Neural crest cell (in vitro differentiated cells): Measurements from ENCODE around the gene ZNF346. TPM values are rescaled to one million over a fixed set of nuclear protein-coding genes. Genes with fewer than 3 reads are reported as not detected.
A peak's percentile ranks its signal among the peaks of the same experiment; 100 is the strongest.

Source experiments
- DNase-seq: peaks from one replicate; pipeline ENCODE4 v3.0.0; 2021; ENCODE audit warnings: low read depth, mixed read lengths, low spot score
- H3K27ac Mint-ChIP-seq: one replicate; pipeline ENCODE4 v1.8.0; 2021; ENCODE audit warnings: mild to moderate bottlenecking, mixed read lengths; ENCODE audit not compliant: unreplicated experiment
- H3K27me3 Mint-ChIP-seq: 2 replicates; pipeline ENCODE4 v1.8.0; 2021; ENCODE audit warnings: low read depth, mild to moderate bottlenecking, mixed read lengths
- H3K36me3 Mint-ChIP-seq: 2 replicates; pipeline ENCODE4 v1.8.0; 2021; ENCODE audit warnings: low read depth, mild to moderate bottlenecking, mixed read lengths
- H3K4me1 Mint-ChIP-seq: 2 replicates; pipeline ENCODE4 v1.8.0; 2021; ENCODE audit warnings: mixed read lengths
- H3K4me3 Mint-ChIP-seq: one replicate; pipeline ENCODE4 v1.8.0; 2021; ENCODE audit warnings: mild to moderate bottlenecking, mixed read lengths
- H3K9me3 Mint-ChIP-seq: 2 replicates; pipeline ENCODE4 v1.8.0; 2021; ENCODE audit warnings: mixed read lengths
- total RNA-seq: library from RNA; stranded (reverse); gene quantifications from 2 replicates; pipeline ENCODE4 v1.2.1, GENCODE V29; 2021
- TF ChIP-seq, protein P1 (sequence below): fragments of 200-600 bp; sonication (generic); conservative IDR thresholded peaks from 2 replicates; pipeline ENCODE4 v1.5.0; 2021; ENCODE audit warnings: antibody characterized with exemption, mild to moderate bottlenecking

ZNF346 gene
- total RNA-seq, 1 donor from 2014 or later, result 41.5 TPM

DNA sequence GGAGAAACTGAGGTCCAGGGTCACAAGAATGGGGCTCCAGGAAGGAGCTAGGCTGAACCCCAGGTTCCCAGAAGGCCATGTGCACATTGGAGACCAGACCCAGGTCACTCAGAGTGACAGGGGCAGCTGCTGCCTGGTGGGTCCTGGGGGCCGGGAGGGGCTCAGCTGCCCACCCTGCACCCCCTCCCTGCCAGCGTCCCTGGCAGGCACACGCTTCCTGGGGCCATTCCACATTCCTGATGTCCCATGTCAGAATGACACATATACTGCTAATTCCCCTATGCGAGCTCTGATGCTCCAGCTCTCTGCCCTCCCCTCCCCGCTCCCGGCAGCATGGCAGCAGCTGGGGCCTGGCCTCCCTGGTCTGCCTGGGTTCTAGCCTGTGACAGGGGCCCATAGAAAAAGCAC, 78.2 kb downstream of the ZNF346 start:
- H3K36me3 Mint-ChIP-seq, result no peaks in the 10 kb centered on the region
- no peaks in the 10 kb centered on the region for H3K27me3 Mint-ChIP-seq
- H3K27ac Mint-ChIP-seq, result no peak overlapping the region
- no peaks in the 10 kb centered on the region for H3K9me3 Mint-ChIP-seq
- no peak for DNase-seq
- TF ChIP-seq, protein P1, sequence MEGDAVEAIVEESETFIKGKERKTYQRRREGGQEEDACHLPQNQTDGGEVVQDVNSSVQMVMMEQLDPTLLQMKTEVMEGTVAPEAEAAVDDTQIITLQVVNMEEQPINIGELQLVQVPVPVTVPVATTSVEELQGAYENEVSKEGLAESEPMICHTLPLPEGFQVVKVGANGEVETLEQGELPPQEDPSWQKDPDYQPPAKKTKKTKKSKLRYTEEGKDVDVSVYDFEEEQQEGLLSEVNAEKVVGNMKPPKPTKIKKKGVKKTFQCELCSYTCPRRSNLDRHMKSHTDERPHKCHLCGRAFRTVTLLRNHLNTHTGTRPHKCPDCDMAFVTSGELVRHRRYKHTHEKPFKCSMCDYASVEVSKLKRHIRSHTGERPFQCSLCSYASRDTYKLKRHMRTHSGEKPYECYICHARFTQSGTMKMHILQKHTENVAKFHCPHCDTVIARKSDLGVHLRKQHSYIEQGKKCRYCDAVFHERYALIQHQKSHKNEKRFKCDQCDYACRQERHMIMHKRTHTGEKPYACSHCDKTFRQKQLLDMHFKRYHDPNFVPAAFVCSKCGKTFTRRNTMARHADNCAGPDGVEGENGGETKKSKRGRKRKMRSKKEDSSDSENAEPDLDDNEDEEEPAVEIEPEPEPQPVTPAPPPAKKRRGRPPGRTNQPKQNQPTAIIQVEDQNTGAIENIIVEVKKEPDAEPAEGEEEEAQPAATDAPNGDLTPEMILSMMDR, result no peak
- no peak overlapping the region for H3K4me3 Mint-ChIP-seq
- peaks cover 7% of the 10 kb centered on the region for H3K4me1 Mint-ChIP-seq

DNA sequence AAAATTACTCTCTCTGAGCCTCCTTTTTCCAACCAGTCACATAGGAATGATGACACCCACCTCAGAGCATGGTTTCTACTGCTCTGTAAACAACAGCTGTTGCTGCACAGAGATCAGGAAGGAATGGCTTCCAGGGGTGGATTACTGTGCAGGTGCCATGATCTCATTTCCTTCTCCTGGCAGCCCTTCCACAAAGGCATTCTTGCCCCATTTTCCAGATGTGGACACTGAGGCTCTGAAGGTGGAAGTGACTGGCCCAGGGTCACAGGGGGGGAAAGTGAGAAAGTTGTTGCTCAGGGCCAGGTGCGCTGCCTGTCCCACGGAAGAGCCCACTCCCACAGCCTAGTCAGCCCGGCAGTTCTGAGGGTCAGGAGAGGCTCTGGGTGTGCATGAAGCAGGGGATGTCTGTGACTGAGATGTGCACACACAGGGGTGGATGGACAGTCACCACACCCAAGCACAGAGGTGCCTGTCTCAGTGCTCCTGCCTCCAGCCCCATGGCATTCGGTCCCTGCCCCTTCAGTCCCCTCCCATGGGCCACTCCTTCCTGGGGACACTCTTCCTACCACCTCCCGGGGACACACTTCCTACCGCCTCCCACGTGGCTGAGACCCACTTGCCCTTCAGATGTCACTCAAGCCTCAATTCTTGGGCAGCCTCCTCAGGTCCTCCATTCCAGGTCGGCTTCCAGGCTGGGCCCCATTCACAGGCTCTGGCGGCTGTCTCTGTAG, 81.2 kb downstream of the ZNF346 start:
- DNase-seq, result no peak
- Mint-ChIP-seq H3K27me3 (no peaks in the 10 kb centered on the region), H3K9me3 (no peaks in the 10 kb centered on the region), H3K4me1 (peaks cover 4% of the 10 kb centered on the region), H3K27ac (peak overlapping the region; percentile 71), H3K36me3 (no peaks in the 10 kb centered on the region), H3K4me3 (no peak overlapping the region)
- TF ChIP-seq, protein P1, result no peak

DNA sequence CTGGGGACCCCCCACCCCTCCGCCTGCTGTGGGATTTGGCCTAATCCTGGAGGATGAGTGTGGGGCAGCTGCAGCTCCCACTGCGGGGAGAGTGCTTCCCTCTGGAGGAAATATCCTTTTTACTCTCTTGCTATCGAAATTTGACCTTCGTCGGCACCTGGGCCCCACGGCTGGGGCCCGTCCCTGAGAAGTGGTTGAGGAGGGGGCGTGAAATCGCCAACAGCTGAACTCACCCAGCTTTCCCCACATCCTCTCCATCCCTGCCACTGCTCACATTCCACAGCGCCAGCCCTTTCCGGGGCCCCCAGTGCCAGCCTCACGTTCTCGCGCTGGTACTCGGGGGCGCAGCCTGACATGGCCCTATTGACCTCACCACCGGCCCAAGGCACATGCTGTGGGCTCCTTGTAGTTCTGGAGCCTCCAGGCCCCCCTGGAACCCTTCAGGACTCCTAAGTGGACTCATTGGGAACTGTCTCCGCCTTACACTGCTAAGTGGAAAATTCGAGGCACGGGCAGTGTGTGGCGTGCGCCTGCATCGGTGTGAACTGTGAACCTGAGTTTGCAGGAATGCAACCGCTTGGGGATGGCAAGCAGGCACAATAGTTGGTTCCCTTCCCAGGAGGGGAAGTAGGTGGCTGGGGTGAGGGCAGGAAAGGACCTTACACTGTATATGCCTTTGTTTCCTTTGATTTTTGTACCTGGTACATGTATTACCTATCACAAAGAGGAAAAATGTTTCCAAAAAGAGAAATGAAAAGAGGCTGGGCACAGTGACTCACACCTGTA, 83.4 kb downstream of the ZNF346 start:
- Mint-ChIP-seq H3K27me3 (no peaks in the 10 kb centered on the region), H3K36me3 (no peaks in the 10 kb centered on the region), H3K4me3 (no peak overlapping the region), H3K4me1 (peaks cover 4% of the 10 kb centered on the region), H3K27ac (no peak overlapping the region), H3K9me3 (no peaks in the 10 kb centered on the region)
- TF ChIP-seq, protein P1, result no peak
- DNase-seq, result no peak

DNA sequence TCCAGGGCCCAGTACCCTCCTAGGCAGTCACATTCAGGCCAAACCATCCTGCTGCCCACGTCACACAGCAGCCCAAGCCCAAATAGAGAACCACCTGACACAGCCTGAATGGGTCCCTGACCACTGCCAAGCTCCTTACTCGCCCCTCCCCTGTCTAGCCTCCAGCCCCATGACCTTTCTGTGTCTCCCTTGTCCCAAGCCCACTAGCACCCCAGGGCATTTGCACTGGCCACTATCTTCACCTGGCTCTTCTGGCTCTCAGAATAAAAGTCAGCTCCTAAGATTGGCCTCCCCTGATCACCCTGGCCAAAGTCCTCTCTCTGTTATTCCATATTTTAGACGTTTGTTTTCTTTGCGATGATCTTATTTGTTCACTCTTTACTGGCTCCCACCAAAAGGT, 84.7 kb downstream of the ZNF346 start:
- H3K27ac Mint-ChIP-seq, result peak overlapping the region; percentile 75
- no peaks in the 10 kb centered on the region for H3K27me3 Mint-ChIP-seq
- TF ChIP-seq, protein P1, result no peak

DNA sequence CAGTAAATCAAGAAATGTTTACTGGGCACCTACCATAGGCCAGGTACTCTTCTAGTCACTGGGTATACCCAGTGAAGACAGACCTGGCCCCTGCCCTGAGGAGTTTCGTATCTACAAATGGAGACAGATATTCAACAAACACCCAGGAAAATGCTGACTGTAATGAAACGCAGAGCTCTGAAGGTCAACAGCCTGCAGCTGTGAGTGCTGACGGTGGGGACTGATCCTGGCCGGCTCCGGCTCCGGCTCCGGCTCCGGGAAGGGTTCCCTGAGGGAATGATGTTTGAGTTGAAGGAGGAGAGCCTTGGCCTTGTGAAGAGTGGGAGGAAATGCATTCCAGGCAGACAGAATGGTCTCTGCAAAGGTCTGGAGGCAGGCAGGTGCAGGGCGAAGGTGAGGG, 87.3 kb downstream of the ZNF346 start:
- no peak for DNase-seq
- no peak overlapping the region for H3K4me3 Mint-ChIP-seq
- no peaks in the 10 kb centered on the region for H3K9me3 Mint-ChIP-seq
- TF ChIP-seq, protein P1, result no peak
- peak overlapping the region; percentile 70 for H3K27ac Mint-ChIP-seq
- peaks cover 7% of the 10 kb centered on the region for H3K4me1 Mint-ChIP-seq
- H3K27me3 Mint-ChIP-seq, result no peaks in the 10 kb centered on the region
- no peaks in the 10 kb centered on the region for H3K36me3 Mint-ChIP-seq

More for the DNA sequence above, 84.7 kb downstream of the ZNF346 start:
- H3K9me3 Mint-ChIP-seq, result no peaks in the 10 kb centered on the region
- no peak overlapping the region for H3K4me3 Mint-ChIP-seq
- H3K4me1 Mint-ChIP-seq, result peaks cover 4% of the 10 kb centered on the region
- no peak for DNase-seq
- H3K36me3 Mint-ChIP-seq, result no peaks in the 10 kb centered on the region
